ENCODE data around the gene CNNM1. TPM values are rescaled to one million over a fixed set of nuclear protein-coding genes. Genes with fewer than 3 reads are reported as not detected.
A peak's percentile ranks its signal among the peaks of the same experiment; 100 is the strongest.

The CNNM1 gene
- polyA plus RNA-seq, 2 of the 4 experiments (the other 2 are of a cell fraction) = 14.2 to 17.5 TPM

DNA sequence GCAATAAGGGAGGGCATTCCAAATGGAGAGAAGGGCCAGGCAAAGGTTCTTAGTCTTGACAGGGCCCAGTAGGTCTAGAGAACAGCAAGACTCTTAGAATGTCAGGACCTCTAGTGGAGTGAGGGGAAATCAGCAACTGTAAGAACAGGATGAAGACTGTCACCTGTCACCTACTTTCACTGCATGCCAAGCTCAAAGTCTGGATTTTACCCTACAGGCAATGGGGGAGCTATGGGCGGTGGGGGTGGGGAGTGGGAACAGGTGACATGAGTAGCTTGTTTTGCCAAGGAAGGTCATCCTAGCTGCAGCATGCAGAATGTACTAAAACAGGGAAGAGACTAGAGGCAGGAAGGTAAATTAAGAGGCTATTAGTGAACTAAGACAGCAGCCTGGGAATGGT is 82.9 kb downstream of the CNNM1 start (continued):
- TF ChIP-seq, protein P1, sequence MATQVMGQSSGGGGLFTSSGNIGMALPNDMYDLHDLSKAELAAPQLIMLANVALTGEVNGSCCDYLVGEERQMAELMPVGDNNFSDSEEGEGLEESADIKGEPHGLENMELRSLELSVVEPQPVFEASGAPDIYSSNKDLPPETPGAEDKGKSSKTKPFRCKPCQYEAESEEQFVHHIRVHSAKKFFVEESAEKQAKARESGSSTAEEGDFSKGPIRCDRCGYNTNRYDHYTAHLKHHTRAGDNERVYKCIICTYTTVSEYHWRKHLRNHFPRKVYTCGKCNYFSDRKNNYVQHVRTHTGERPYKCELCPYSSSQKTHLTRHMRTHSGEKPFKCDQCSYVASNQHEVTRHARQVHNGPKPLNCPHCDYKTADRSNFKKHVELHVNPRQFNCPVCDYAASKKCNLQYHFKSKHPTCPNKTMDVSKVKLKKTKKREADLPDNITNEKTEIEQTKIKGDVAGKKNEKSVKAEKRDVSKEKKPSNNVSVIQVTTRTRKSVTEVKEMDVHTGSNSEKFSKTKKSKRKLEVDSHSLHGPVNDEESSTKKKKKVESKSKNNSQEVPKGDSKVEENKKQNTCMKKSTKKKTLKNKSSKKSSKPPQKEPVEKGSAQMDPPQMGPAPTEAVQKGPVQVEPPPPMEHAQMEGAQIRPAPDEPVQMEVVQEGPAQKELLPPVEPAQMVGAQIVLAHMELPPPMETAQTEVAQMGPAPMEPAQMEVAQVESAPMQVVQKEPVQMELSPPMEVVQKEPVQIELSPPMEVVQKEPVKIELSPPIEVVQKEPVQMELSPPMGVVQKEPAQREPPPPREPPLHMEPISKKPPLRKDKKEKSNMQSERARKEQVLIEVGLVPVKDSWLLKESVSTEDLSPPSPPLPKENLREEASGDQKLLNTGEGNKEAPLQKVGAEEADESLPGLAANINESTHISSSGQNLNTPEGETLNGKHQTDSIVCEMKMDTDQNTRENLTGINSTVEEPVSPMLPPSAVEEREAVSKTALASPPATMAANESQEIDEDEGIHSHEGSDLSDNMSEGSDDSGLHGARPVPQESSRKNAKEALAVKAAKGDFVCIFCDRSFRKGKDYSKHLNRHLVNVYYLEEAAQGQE (IDR thresholded peaks at IDR 0.05) = no peak

DNA sequence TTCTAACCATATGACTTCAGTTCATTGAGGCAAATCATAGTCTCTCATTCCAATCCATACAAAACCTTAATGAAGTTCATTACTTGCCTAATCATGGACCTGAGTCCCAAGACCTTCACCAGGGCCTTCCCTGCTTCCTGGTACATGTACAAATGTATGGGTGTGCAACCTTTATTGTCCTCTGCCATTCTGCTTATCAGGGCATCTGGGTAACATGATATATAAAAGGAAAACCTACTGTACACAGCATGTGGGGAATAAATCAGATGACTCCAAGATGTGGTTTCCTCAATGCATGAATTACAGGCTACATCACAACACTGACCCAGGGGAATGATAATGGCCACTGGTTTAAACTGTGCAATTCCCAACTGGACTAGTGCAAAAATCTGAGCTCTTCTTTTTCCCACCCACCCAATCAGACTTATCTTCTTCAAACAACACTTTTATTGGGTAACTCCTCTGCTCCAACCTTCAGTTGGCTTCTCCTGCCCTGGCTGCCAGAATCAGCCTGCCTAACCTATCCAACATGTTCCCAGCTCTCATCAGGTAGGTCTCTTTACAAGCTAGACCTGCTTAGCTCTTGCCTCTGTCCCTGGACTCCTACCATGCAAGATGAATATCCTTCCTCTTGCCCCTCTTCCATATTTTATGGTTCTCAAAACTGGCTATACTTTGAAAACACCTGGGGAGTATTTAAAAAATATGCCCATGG is 89.9 kb downstream of the CNNM1 start:
- Histone ChIP-seq H3K27ac (no peak overlapping the region), H3K9me3 (no peaks in the 10 kb centered on the region), H3K4me1 (no peaks in the 10 kb centered on the region), H3K4me3 (no peak overlapping the region), H3K4me2 (no peak overlapping the region)
- DNase-seq (ENCODE audit: low read depth in 1 of 2, low spot score in 1 of 2) = no peak
- FAIRE-seq = no peak
- POLR2A ChIA-PET = interaction anchor here (1.3 kb wide), 1 partner anchor 11 kb away, joined by 5 read pairs; the partner anchor contains the start of gene GOT1
- no peak for TF ChIP-seq KDM1A (IDR thresholded peaks at IDR 0.05; ENCODE audit: low read depth)
- TF ChIP-seq POLR2A (IDR thresholded peaks at IDR 0.05; ENCODE audit: low read length) = no peak
- TF ChIP-seq HOXB5 (CRISPR knock-in tag; IDR thresholded peaks at IDR 0.05) = no peak
- no peak for TF ChIP-seq MAFK (IDR thresholded peaks at IDR 0.05; ENCODE audit: partially characterized antibody)
- no peak for TF ChIP-seq FOSB (CRISPR knock-in tag; IDR thresholded peaks at IDR 0.05)
- no peak for TF ChIP-seq CHD2 (IDR thresholded peaks at IDR 0.05; ENCODE audit: low read length, partially characterized antibody)
- TF ChIP-seq RFX5 (IDR thresholded peaks at IDR 0.05) = no peak
- TF ChIP-seq ZC3H11A (IDR thresholded peaks at IDR 0.05) = no peak
- TF ChIP-seq RAD21 (conservative IDR thresholded peaks at IDR 0.05 in 1 of 2, IDR thresholded peaks at IDR 0.05 in 1 of 2) = no peak
- TF ChIP-seq, protein P2, sequence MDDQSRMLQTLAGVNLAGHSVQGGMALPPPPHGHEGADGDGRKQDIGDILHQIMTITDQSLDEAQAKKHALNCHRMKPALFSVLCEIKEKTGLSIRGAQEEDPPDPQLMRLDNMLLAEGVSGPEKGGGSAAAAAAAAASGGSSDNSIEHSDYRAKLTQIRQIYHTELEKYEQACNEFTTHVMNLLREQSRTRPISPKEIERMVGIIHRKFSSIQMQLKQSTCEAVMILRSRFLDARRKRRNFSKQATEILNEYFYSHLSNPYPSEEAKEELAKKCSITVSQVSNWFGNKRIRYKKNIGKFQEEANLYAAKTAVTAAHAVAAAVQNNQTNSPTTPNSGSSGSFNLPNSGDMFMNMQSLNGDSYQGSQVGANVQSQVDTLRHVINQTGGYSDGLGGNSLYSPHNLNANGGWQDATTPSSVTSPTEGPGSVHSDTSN (IDR thresholded peaks at IDR 0.05) = no peak
- TF ChIP-seq NR3C1 (IDR thresholded peaks at IDR 0.05) = no peak
- TF ChIP-seq TFCP2L1 (CRISPR knock-in tag; IDR thresholded peaks at IDR 0.05) = no peak
- TF ChIP-seq, protein P1 (IDR thresholded peaks at IDR 0.05) = no peak
- no peak for TF ChIP-seq SMC3 (IDR thresholded peaks at IDR 0.05)
- TF ChIP-seq POLR2AphosphoS2 (conservative IDR thresholded peaks at IDR 0.05; ENCODE audit: low read length) = no peak
- CTCF ChIA-PET = interaction anchor here (0.6 to 1.9 kb wide), 4 partner anchors 11 to 1109 kb away, joined by 3 to 5 read pairs (median 3); partner anchors contain the start of gene GOT1
- peak in 1 of 2 experiments; percentile 57; a peak in 3 of 6 replicates for ATAC-seq

- 100% methylated on average over 2 of the region's 2 CpGs for WGBS (ENCODE audit: missing lambda C conversion rate)
- DNase-seq (ENCODE audit: low read depth in 1 of 2, low spot score in 1 of 2) (no peak), FAIRE-seq (no peak), ATAC-seq (peak in 1 of 2 experiments; percentile 48; a peak in 1 of 6 replicates)
- Histone ChIP-seq H3K4me2 (no peak overlapping the region), H3K27ac (no peak overlapping the region), H3K4me3 (no peak overlapping the region), H3K9me3 (no peaks in the 10 kb centered on the region), H3K4me1 (no peaks in the 10 kb centered on the region)
- POLR2A ChIA-PET = interaction anchor here (1.3 kb wide), 1 partner anchor 11 kb away, joined by 5 read pairs; the partner anchor contains the start of gene GOT1
- CTCF ChIA-PET = interaction anchor here (0.9 to 1.9 kb wide), 4 partner anchors 10 to 42 kb away, joined by 3 to 5 read pairs (median 3); partner anchors contain the start of gene GOT1
- TF ChIP-seq BHLHE40 (IDR thresholded peaks at IDR 0.05; ENCODE audit: low read depth, low read length) = no peak
- TF ChIP-seq, protein P3, sequence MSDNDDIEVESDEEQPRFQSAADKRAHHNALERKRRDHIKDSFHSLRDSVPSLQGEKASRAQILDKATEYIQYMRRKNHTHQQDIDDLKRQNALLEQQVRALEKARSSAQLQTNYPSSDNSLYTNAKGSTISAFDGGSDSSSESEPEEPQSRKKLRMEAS (IDR thresholded peaks at IDR 0.05) = no peak
- no peak for TF ChIP-seq FOSL2 (IDR thresholded peaks at IDR 0.05)
- TF ChIP-seq FOSL2 (CRISPR knock-in tag; IDR thresholded peaks at IDR 0.05) = no peak
- no peak for TF ChIP-seq KDM5A (IDR thresholded peaks at IDR 0.05)
- no peak for TF ChIP-seq ATOH8 (CRISPR knock-in tag; IDR thresholded peaks at IDR 0.05; ENCODE audit: low read depth)
- TF ChIP-seq BCL3 (IDR thresholded peaks at IDR 0.05) = no peak
- TF ChIP-seq POLR2AphosphoS2 (conservative IDR thresholded peaks at IDR 0.05; ENCODE audit: low read length) = no peak
- no peak for TF ChIP-seq USF2 (IDR thresholded peaks at IDR 0.05)
- no peak for TF ChIP-seq TFCP2L1 (CRISPR knock-in tag; IDR thresholded peaks at IDR 0.05)
Observed at GRCh38 chr10:99419688-99420087, 90.5 kb downstream of the CNNM1 start.

Data from A549 (cell line).